Limb (tissue), 2 donors: ENCODE data around the gene FARSA.
"Not testable (repeated sequence)": the region's sequence is repeated elsewhere in the genome, so short reads cannot be mapped to it uniquely, and the experiment has no call there.

ENCODE experiments used
- DNase-seq, 2 donors: peaks; one replicate each; pipeline ENCODE4 v3.0.0-alpha.2; 2016; ENCODE audit errors: extremely low spot score in 2 of 2

Gene FARSA

GRCh38 chr19:12933287-12934072 is at the start of gene FARSA:
TSS of gene FARSA (minus strand) at chr19:12933711. CDS start at chr19:12933696, 15 bp downstream.
- peak; percentile 86 to 94 for DNase-seq

- DNase-seq = no peak
These were observed 49.6 kb upstream of the FARSA start for GRCh38 chr19:12983091-12983490.

- DNase-seq = no peak
These were observed 49.1 kb upstream of the FARSA start for GRCh38 chr19:12982648-12983047.

GRCh38 chr19:12979974-12980373 is 46.5 kb upstream of the FARSA start:
- no peak for DNase-seq

- peak in 1 of 2 donors; percentile 20 for DNase-seq
These were observed 42.6 kb upstream of the FARSA start for GRCh38 chr19:12976109-12976508.

GRCh38 chr19:12975221-12975741 is 41.8 kb upstream of the FARSA start:
- peak in 1 of 2 donors; percentile 54 for DNase-seq

GRCh38 chr19:12974301-12975220 is 41.0 kb upstream of the FARSA start:
- peak in 1 of 2 donors; percentile 34 for DNase-seq

- DNase-seq = no peak
These were observed 39.7 kb upstream of the FARSA start for GRCh38 chr19:12973236-12973635.

GRCh38 chr19:12970070-12970820 is 36.7 kb upstream of the FARSA start:
- no peak for DNase-seq

- DNase-seq = peak in 1 of 2 donors; percentile 33
These were observed 35.9 kb upstream of the FARSA start, which contains the start of gene DAND5 for GRCh38 chr19:12969292-12969988. TSS of gene DAND5 (plus strand) at chr19:12969576. CDS start at chr19:12969661, 85 bp downstream.

GRCh38 chr19:12967907-12968306 is 34.4 kb upstream of the FARSA start:
- no peak for DNase-seq

GRCh38 chr19:12965812-12966135 is 32.3 kb upstream of the FARSA start:
- no peak for DNase-seq

- DNase-seq = peak in 1 of 2 donors; percentile 92
These were observed 31.7 kb upstream of the FARSA start for GRCh38 chr19:12965017-12965811.

GRCh38 chr19:12959481-12959880 is 26.0 kb upstream of the FARSA start:
- DNase-seq = no peak

- DNase-seq = not testable (repeated sequence)
These were observed 24.0 kb upstream of the FARSA start for GRCh38 chr19:12957389-12957952.

GRCh38 chr19:12956446-12957388 is 23.2 kb upstream of the FARSA start, which contains the start of gene GADD45GIP1:
TSS of gene GADD45GIP1 (minus strand) at chr19:12957223. CDS start at chr19:12957212, 11 bp downstream.
- peak; percentile 75 to 90 for DNase-seq

- no peak for DNase-seq
These were observed 22.5 kb upstream of the FARSA start for GRCh38 chr19:12955996-12956395.

GRCh38 chr19:12955575-12955974 is 22.1 kb upstream of the FARSA start:
- DNase-seq = not testable (repeated sequence)
